Parathyroid adenoma (tissue), 2 donors: Measurements from ENCODE around the gene CHD9NB.

Experiments
- H2AFZ ChIP-seq: fragments of 300-600 bp; sonication (generic); one replicate; pipeline ENCODE4 v1.7.0; 2017; ENCODE audit warnings: antibody characterized with exemption, mild to moderate bottlenecking
- H3K27ac ChIP-seq: fragments of 300-600 bp; sonication (generic); one replicate; pipeline ENCODE4 v1.7.0; 2017
- H3K27me3 ChIP-seq: fragments of 300-600 bp; sonication (generic); one replicate; pipeline ENCODE4 v1.7.0; 2017; ENCODE audit warnings: low read length; ENCODE audit not compliant: control insufficient read depth, insufficient read depth
- H3K36me3 ChIP-seq: fragments of 300-600 bp; sonication (generic); one replicate; pipeline ENCODE4 v1.7.0; 2017; ENCODE audit warnings: low read length; ENCODE audit not compliant: control insufficient read depth, insufficient read depth
- H3K4me1 ChIP-seq: fragments of 300-600 bp; sonication (generic); one replicate; pipeline ENCODE4 v1.7.0; 2017; ENCODE audit warnings: control low read depth
- H3K4me2 ChIP-seq: fragments of 300-600 bp; sonication (generic); one replicate; pipeline ENCODE4 v1.7.0; 2017; ENCODE audit warnings: low read length
- H3K4me3 ChIP-seq: fragments of 300-600 bp; sonication (generic); one replicate; pipeline ENCODE4 v1.7.0; 2017; ENCODE audit warnings: low read depth, low read length
- H3K79me2 ChIP-seq: fragments of 300-600 bp; sonication (generic); one replicate; pipeline ENCODE4 v1.7.0; 2017; ENCODE audit warnings: control low read depth
- H3K9ac ChIP-seq: fragments of 300-600 bp; sonication (generic); one replicate; pipeline ENCODE4 v1.7.0; 2017; ENCODE audit warnings: mild to moderate bottlenecking
- H3K9me3 ChIP-seq: fragments of 300-600 bp; sonication (generic); one replicate; pipeline ENCODE4 v1.7.0; 2017; ENCODE audit warnings: low read length; ENCODE audit not compliant: control insufficient read depth
- CTCF ChIP-seq: fragments of 300-600 bp; sonication (generic); IDR thresholded peaks from one replicate; pipeline ENCODE4 v1.7.0; 2017; ENCODE audit warnings: antibody characterized with exemption, mild to moderate bottlenecking
- donor health status: primary hyperparathyroidism.

The CHD9NB gene

GRCh38 chr16:53065461-53066061, 12.9 kb upstream of the CHD9NB start:
- Histone ChIP-seq H3K27ac (no peak overlapping the region), H3K9me3 (no peaks in the 10 kb centered on the region), H3K27me3 (no peaks in the 10 kb centered on the region), H3K36me3 (no peaks in the 10 kb centered on the region), H3K79me2 (peaks cover 32% of the 10 kb centered on the region), H3K4me1 (no peaks in the 10 kb centered on the region), H2AFZ (no peak overlapping the region), H3K9ac (no peak overlapping the region), H3K4me3 (no peak overlapping the region), H3K4me2 (no peak overlapping the region)
- no peak for TF ChIP-seq CTCF

- Histone ChIP-seq H3K79me2 (peaks cover 36% of the 10 kb centered on the region), H3K9me3 (no peaks in the 10 kb centered on the region), H3K9ac (no peak overlapping the region), H3K36me3 (no peaks in the 10 kb centered on the region), H3K27ac (no peak overlapping the region), H2AFZ (no peak overlapping the region), H3K4me2 (no peak overlapping the region), H3K4me3 (no peak overlapping the region), H3K4me1 (no peaks in the 10 kb centered on the region), H3K27me3 (no peaks in the 10 kb centered on the region)
- no peak for TF ChIP-seq CTCF
Observed at GRCh38 chr16:53064081-53064578, 11.4 kb upstream of the CHD9NB start.

- H3K9me3 ChIP-seq, result no peaks in the 10 kb centered on the region
- no peaks in the 10 kb centered on the region for H3K4me1 ChIP-seq
- no peak overlapping the region for H3K9ac ChIP-seq
- no peak overlapping the region for H2AFZ ChIP-seq
- no peaks in the 10 kb centered on the region for H3K36me3 ChIP-seq
- peaks cover 42% of the 10 kb centered on the region for H3K79me2 ChIP-seq
- no peaks in the 10 kb centered on the region for H3K27me3 ChIP-seq
- TF ChIP-seq CTCF, result no peak
- no peak overlapping the region for H3K4me2 ChIP-seq
- no peak overlapping the region for H3K27ac ChIP-seq
- no peak overlapping the region for H3K4me3 ChIP-seq
Observed at GRCh38 chr16:53061701-53062159, 9.0 kb upstream of the CHD9NB start.

GRCh38 chr16:53061256-53061655, 8.6 kb upstream of the CHD9NB start:
- Histone ChIP-seq H3K4me2 (no peak overlapping the region), H2AFZ (no peak overlapping the region), H3K9ac (no peak overlapping the region), H3K27ac (no peak overlapping the region), H3K4me1 (no peaks in the 10 kb centered on the region), H3K27me3 (no peaks in the 10 kb centered on the region), H3K79me2 (peaks cover 47% of the 10 kb centered on the region), H3K4me3 (no peak overlapping the region), H3K36me3 (no peaks in the 10 kb centered on the region), H3K9me3 (no peaks in the 10 kb centered on the region)
- no peak for TF ChIP-seq CTCF

GRCh38 chr16:53059672-53060071, 7.0 kb upstream of the CHD9NB start:
- H3K4me3 ChIP-seq, result no peak overlapping the region
- H3K79me2 ChIP-seq, result peaks cover 55% of the 10 kb centered on the region
- no peaks in the 10 kb centered on the region for H3K27me3 ChIP-seq
- no peak overlapping the region for H2AFZ ChIP-seq
- peaks cover 7% of the 10 kb centered on the region for H3K4me1 ChIP-seq
- H3K9me3 ChIP-seq, result no peaks in the 10 kb centered on the region
- TF ChIP-seq CTCF, result no peak
- H3K4me2 ChIP-seq, result no peak overlapping the region
- H3K27ac ChIP-seq, result no peak overlapping the region
- H3K36me3 ChIP-seq, result no peaks in the 10 kb centered on the region
- H3K9ac ChIP-seq, result no peak overlapping the region
